Duodenal mucosa (tissue), 2 donors: ENCODE measurements around the gene BTBD17.
"Not testable (repeated sequence)": the region's sequence is repeated elsewhere in the genome, so short reads cannot be mapped to it uniquely, and the experiment has no call there.

Source experiments
- H3K27ac ChIP-seq: one replicate; pipeline ENCODE4 v1.7.0; 2013; ENCODE audit warnings: low read depth, low read length
- H3K27me3 ChIP-seq, 2 donors: one replicate each; pipeline ENCODE4 v1.7.0; 2013; ENCODE audit warnings: low read length in 2 of 2, control low read depth in 1 of 2; ENCODE audit not compliant: insufficient read depth in 2 of 2, control insufficient read depth in 1 of 2
- H3K36me3 ChIP-seq, 2 donors: one replicate each; pipeline ENCODE4 v1.7.0; 2013; ENCODE audit warnings: low read length in 2 of 2, control low read depth in 1 of 2; ENCODE audit not compliant: insufficient read depth in 2 of 2, control insufficient read depth in 1 of 2
- H3K4me1 ChIP-seq, 2 donors: one replicate each; pipeline ENCODE4 v1.7.0; 2013; ENCODE audit warnings: low read length in 2 of 2, control low read depth in 1 of 2; ENCODE audit not compliant: insufficient read depth in 2 of 2, control insufficient read depth in 1 of 2
- H3K4me3 ChIP-seq, 2 donors: one replicate each; pipeline ENCODE4 v1.7.0; 2013; ENCODE audit warnings: low read length in 2 of 2, low read depth in 1 of 2
- H3K9ac ChIP-seq, 2 donors: one replicate each; pipeline ENCODE4 v1.7.0; 2013; ENCODE audit warnings: low read length in 2 of 2, low read depth in 1 of 2
- H3K9me3 ChIP-seq, 2 donors: one replicate each; pipeline ENCODE4 v1.7.0; 2013; ENCODE audit warnings: low read length in 2 of 2, control low read depth in 1 of 2; ENCODE audit not compliant: control insufficient read depth in 1 of 2

The BTBD17 gene

GRCh38 chr17:74361230-74362068 lies at the start of gene BTBD17:
BTBD17 (minus strand) TSS chr17:74361868; CDS start chr17:74361819, 49 bp downstream.
- peaks cover 0 to 3% of the 10 kb centered on the region in 2 donors for H3K4me1 ChIP-seq
- H3K9ac ChIP-seq, result no peak within 1 kb of the TSS
- H3K27me3 ChIP-seq, result peaks cover 31 to 44% of the 10 kb centered on the region in 2 donors
- no peak within 1 kb of the TSS for H3K27ac ChIP-seq
- H3K36me3 ChIP-seq, result no peaks in the 10 kb centered on the region
- H3K9me3 ChIP-seq, result no peaks in the 10 kb centered on the region
- H3K4me3 ChIP-seq, result no peak within 1 kb of the TSS

GRCh38 chr17:74410001-74410443 lies 48.4 kb upstream of the BTBD17 start:
- H3K4me3 ChIP-seq, result no peak overlapping the region
- H3K27me3 ChIP-seq, result no peaks in the 10 kb centered on the region
- no peak overlapping the region for H3K27ac ChIP-seq
- H3K9me3 ChIP-seq, result no peaks in the 10 kb centered on the region
- no peak overlapping the region for H3K9ac ChIP-seq
- no peaks in the 10 kb centered on the region for H3K36me3 ChIP-seq
- no peaks in the 10 kb centered on the region for H3K4me1 ChIP-seq

GRCh38 chr17:74408815-74409214 lies 47.1 kb upstream of the BTBD17 start:
- Histone ChIP-seq H3K27me3 (no peaks in the 10 kb centered on the region), H3K27ac (no peak overlapping the region), H3K4me3 (no peak overlapping the region), H3K4me1 (no peaks in the 10 kb centered on the region), H3K9me3 (no peaks in the 10 kb centered on the region), H3K36me3 (no peaks in the 10 kb centered on the region), H3K9ac (no peak overlapping the region)

GRCh38 chr17:74408262-74408661 lies 46.6 kb upstream of the BTBD17 start:
- Histone ChIP-seq H3K9me3 (no peaks in the 10 kb centered on the region), H3K27me3 (no peaks in the 10 kb centered on the region), H3K27ac (no peak overlapping the region), H3K9ac (no peak overlapping the region), H3K4me1 (no peaks in the 10 kb centered on the region), H3K36me3 (no peaks in the 10 kb centered on the region), H3K4me3 (no peak overlapping the region)

GRCh38 chr17:74407384-74407783 lies 45.7 kb upstream of the BTBD17 start:
- no peaks in the 10 kb centered on the region for H3K4me1 ChIP-seq

GRCh38 chr17:74405311-74405710 lies 43.6 kb upstream of the BTBD17 start:
- H3K4me3 ChIP-seq, H3K4me1 ChIP-seq, H3K9ac ChIP-seq, H3K36me3 ChIP-seq, H3K27me3 ChIP-seq, H3K9me3 ChIP-seq, H3K27ac ChIP-seq: not testable (repeated sequence)

More at GRCh38 chr17:74407384-74407783, 45.7 kb upstream of the BTBD17 start:
- Histone ChIP-seq H3K9me3 (no peaks in the 10 kb centered on the region), H3K27ac (no peak overlapping the region), H3K9ac (no peak overlapping the region), H3K4me3 (no peak overlapping the region), H3K27me3 (no peaks in the 10 kb centered on the region), H3K36me3 (no peaks in the 10 kb centered on the region)

- Histone ChIP-seq H3K27me3 (no peaks in the 10 kb centered on the region), H3K36me3 (no peaks in the 10 kb centered on the region), H3K27ac (no peak overlapping the region), H3K4me3 (no peak overlapping the region), H3K9me3 (no peaks in the 10 kb centered on the region), H3K4me1 (no peaks in the 10 kb centered on the region), H3K9ac (no peak overlapping the region)
These were observed 43.1 kb upstream of the BTBD17 start for GRCh38 chr17:74404789-74405188.

GRCh38 chr17:74404218-74404617 lies 42.5 kb upstream of the BTBD17 start:
- Histone ChIP-seq H3K36me3 (no peaks in the 10 kb centered on the region), H3K4me1 (no peaks in the 10 kb centered on the region), H3K9ac (no peak overlapping the region), H3K27ac (no peak overlapping the region), H3K4me3 (no peak overlapping the region), H3K9me3 (no peaks in the 10 kb centered on the region), H3K27me3 (no peaks in the 10 kb centered on the region)

GRCh38 chr17:74403512-74404137 lies 42.0 kb upstream of the BTBD17 start:
- Histone ChIP-seq H3K4me3 (no peak overlapping the region), H3K27me3 (no peaks in the 10 kb centered on the region), H3K36me3 (no peaks in the 10 kb centered on the region), H3K27ac (no peak overlapping the region), H3K9me3 (no peaks in the 10 kb centered on the region), H3K9ac (no peak overlapping the region), H3K4me1 (no peaks in the 10 kb centered on the region)

GRCh38 chr17:74402048-74402447 lies 40.4 kb upstream of the BTBD17 start:
- H3K36me3 ChIP-seq, result no peaks in the 10 kb centered on the region
- no peaks in the 10 kb centered on the region for H3K27me3 ChIP-seq
- H3K9me3 ChIP-seq, result no peaks in the 10 kb centered on the region
- no peaks in the 10 kb centered on the region for H3K4me1 ChIP-seq
- H3K4me3 ChIP-seq, result no peak overlapping the region
- H3K9ac ChIP-seq, result no peak overlapping the region
- no peak overlapping the region for H3K27ac ChIP-seq
